HEK293 (cell line): ENCODE results near the gene SLC9A2.

Experiments used
- BCL11A ChIP-seq: fragments of 450-650 bp; formaldehyde crosslinking; IDR thresholded peaks from 2 replicates; pipeline ENCODE4 v1.5.1; 2016; ENCODE audit warnings: low read depth, missing biosample characterization, missing genetic modification characterization
- GLI4 ChIP-seq: fragments of 450-650 bp; formaldehyde crosslinking; IDR thresholded peaks from 2 replicates; pipeline ENCODE4 v1.5.1; 2016; ENCODE audit warnings: missing biosample characterization, missing genetic modification characterization
- KLF1 ChIP-seq: fragments of 450-650 bp; formaldehyde crosslinking; IDR thresholded peaks from 2 replicates; pipeline ENCODE4 v1.5.1; 2016; ENCODE audit warnings: missing biosample characterization, missing genetic modification characterization
- KLF9 ChIP-seq: fragments of 450-650 bp; formaldehyde crosslinking; IDR thresholded peaks from 2 replicates; pipeline ENCODE4 v1.5.1; 2016; ENCODE audit warnings: missing biosample characterization, missing genetic modification characterization, low read depth
- TCF7L2 ChIP-seq: IDR thresholded peaks from 2 replicates; pipeline ENCODE4 v1.6.1; 2011; ENCODE audit warnings: low read depth, mild to moderate bottlenecking, inconsistent platforms, low read length, moderate library complexity, borderline replicate concordance
- TRIM28 ChIP-seq: IDR thresholded peaks from 2 replicates; pipeline ENCODE4 v1.6.1; 2011; ENCODE audit warnings: low read length, control low read depth, borderline replicate concordance
- ZFP3 ChIP-seq: fragments of 450-650 bp; formaldehyde crosslinking; IDR thresholded peaks from 2 replicates; pipeline ENCODE4 v1.5.1; 2016; ENCODE audit warnings: low read depth, missing biosample characterization, missing genetic modification characterization
- ZNF146 ChIP-seq: fragments of 450-650 bp; formaldehyde crosslinking; IDR thresholded peaks from 2 replicates; pipeline ENCODE4 v1.5.1; 2016; ENCODE audit warnings: missing biosample characterization, missing genetic modification characterization
- ZNF155 ChIP-seq: fragments of 450-650 bp; formaldehyde crosslinking; IDR thresholded peaks from 2 replicates; pipeline ENCODE4 v1.5.1; 2016; ENCODE audit warnings: missing biosample characterization, missing genetic modification characterization
- ZNF549 ChIP-seq: fragments of 450-650 bp; IDR thresholded peaks from 2 replicates; pipeline ENCODE4 v1.5.1; 2018; ENCODE audit warnings: missing biosample characterization, missing genetic modification characterization, mild to moderate bottlenecking, inconsistent platforms, moderate library complexity
- ZNF654 ChIP-seq: fragments of 450-650 bp; formaldehyde crosslinking; IDR thresholded peaks from 2 replicates; pipeline ENCODE4 v1.5.1; 2016; ENCODE audit warnings: low read depth, missing biosample characterization, missing genetic modification characterization
- ZNF660 ChIP-seq: fragments of 450-650 bp; IDR thresholded peaks from 2 replicates; pipeline ENCODE4 v1.5.1; 2018; ENCODE audit warnings: missing biosample characterization, mild to moderate bottlenecking, missing genetic modification characterization
- ZNF707 ChIP-seq: fragments of 450-650 bp; formaldehyde crosslinking; IDR thresholded peaks from 2 replicates; pipeline ENCODE4 v1.5.1; 2016; ENCODE audit warnings: missing biosample characterization, missing genetic modification characterization
- TF ChIP-seq, protein P1 (sequence below): fragments of 450-650 bp; formaldehyde crosslinking; IDR thresholded peaks from 2 replicates; pipeline ENCODE4 v1.5.1; 2016; ENCODE audit warnings: missing biosample characterization, missing genetic modification characterization

DNA sequence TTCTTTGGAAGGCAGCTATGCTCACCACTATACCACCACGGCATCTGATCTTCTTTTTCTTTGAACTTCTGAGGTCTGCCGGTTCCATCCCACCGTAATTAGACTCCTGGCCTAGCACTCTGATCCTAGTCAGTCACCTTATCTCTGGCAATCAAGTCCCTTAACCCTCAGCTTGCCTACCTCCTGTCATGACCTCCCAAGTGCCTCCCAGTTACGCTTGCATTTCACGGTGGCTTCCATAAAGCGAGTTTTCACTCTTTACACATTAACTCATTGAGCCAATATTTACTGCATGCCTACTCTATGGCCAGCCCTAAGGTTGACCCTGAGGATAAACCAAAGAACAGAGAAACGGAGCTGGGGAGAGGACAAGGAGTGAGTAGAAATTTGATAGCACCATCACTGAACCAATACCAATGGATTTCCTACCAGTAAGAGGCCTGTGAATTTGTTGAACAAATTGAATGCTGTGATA, 104.7 kb downstream of the SLC9A2 start:
- TF ChIP-seq KLF9 (tag by site-specific recombination) (no peak), TCF7L2 (no peak), ZNF660 (tag by site-specific recombination) (no peak), ZNF146 (no peak), KLF1 (no peak), ZNF707 (no peak), ZNF155 (tag by site-specific recombination) (no peak), ZNF549 (tag by site-specific recombination) (no peak), ZNF654 (tag by site-specific recombination) (no peak), ZFP3 (tag by site-specific recombination) (no peak), BCL11A (tag by site-specific recombination) (no peak), GLI4 (tag by site-specific recombination) (no peak), TRIM28 (no peak)
- TF ChIP-seq, protein P1, sequence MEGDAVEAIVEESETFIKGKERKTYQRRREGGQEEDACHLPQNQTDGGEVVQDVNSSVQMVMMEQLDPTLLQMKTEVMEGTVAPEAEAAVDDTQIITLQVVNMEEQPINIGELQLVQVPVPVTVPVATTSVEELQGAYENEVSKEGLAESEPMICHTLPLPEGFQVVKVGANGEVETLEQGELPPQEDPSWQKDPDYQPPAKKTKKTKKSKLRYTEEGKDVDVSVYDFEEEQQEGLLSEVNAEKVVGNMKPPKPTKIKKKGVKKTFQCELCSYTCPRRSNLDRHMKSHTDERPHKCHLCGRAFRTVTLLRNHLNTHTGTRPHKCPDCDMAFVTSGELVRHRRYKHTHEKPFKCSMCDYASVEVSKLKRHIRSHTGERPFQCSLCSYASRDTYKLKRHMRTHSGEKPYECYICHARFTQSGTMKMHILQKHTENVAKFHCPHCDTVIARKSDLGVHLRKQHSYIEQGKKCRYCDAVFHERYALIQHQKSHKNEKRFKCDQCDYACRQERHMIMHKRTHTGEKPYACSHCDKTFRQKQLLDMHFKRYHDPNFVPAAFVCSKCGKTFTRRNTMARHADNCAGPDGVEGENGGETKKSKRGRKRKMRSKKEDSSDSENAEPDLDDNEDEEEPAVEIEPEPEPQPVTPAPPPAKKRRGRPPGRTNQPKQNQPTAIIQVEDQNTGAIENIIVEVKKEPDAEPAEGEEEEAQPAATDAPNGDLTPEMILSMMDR (tag by site-specific recombination) = no peak
